GM21717 (cell line): ENCODE results near the gene EHD4.

ENCODE experiments used
- ATAC-seq: cut with Tn5 transposase; IDR thresholded peaks from one replicate; pipeline ENCODE4 v1.9.1; 2021; ENCODE audit warnings: mild to moderate bottlenecking, moderate library complexity; ENCODE audit not compliant: unreplicated experiment

The EHD4 gene

GRCh38 chr15:41847981-41848380, 124.4 kb downstream of the EHD4 start:
- no peak for ATAC-seq

GRCh38 chr15:41847206-41847605, 125.2 kb downstream of the EHD4 start:
- no peak for ATAC-seq
